BE2C (cell line): ENCODE measurements around the gene CAPZA2.

ENCODE experiments used
- DNase-seq: peaks from one replicate; pipeline ENCODE4 v3.0.0-alpha.2; 2020
- H3K27me3 ChIP-seq: fragments of 250-450 bp; sonication (Bioruptor Pico); 2 replicates; pipeline ENCODE4 v1.5.1; 2020; ENCODE audit warnings: mild to moderate bottlenecking
- H3K36me3 ChIP-seq: fragments of 250-450 bp; sonication (Bioruptor Pico); 2 replicates; pipeline ENCODE4 v1.5.1; 2020; ENCODE audit warnings: mild to moderate bottlenecking
- H3K4me1 ChIP-seq: fragments of 250-450 bp; sonication (Bioruptor Pico); 2 replicates; pipeline ENCODE4 v1.5.1; 2020
- H3K4me3 ChIP-seq: 2 replicates; pipeline ENCODE4 v1.5.1; 2011; ENCODE audit warnings: low read depth, low read length
- H3K9me3 ChIP-seq: fragments of 250-450 bp; sonication (Bioruptor Pico); 2 replicates; pipeline ENCODE4 v1.5.1; 2020
- TF ChIP-seq, protein P1 (sequence below): IDR thresholded peaks from 2 replicates; pipeline ENCODE4 v1.5.1; 2012; ENCODE audit warnings: mild to moderate bottlenecking, low read depth, low read length

Gene CAPZA2

DNA sequence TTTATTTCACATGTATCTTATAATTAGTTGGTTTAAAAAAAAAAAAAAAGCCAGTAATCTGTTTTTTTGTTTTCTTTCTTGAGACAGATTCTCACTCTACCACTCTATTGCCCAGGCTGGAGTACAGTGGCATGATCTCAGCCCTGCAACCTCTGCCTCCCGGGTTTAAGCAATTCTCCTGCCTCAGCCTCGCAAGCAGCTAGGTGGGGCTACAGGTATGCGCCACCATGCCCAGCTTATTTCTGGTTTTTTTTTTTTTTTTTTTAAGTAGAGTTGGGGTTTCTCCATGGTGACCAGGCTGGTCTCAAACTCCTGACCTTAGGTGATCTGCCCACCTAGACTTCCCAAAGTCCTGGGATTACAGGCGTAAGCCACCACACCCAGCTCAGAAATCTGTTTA lies 34.1 kb upstream of the CAPZA2 start:
- no peak for DNase-seq
- TF ChIP-seq, protein P1, sequence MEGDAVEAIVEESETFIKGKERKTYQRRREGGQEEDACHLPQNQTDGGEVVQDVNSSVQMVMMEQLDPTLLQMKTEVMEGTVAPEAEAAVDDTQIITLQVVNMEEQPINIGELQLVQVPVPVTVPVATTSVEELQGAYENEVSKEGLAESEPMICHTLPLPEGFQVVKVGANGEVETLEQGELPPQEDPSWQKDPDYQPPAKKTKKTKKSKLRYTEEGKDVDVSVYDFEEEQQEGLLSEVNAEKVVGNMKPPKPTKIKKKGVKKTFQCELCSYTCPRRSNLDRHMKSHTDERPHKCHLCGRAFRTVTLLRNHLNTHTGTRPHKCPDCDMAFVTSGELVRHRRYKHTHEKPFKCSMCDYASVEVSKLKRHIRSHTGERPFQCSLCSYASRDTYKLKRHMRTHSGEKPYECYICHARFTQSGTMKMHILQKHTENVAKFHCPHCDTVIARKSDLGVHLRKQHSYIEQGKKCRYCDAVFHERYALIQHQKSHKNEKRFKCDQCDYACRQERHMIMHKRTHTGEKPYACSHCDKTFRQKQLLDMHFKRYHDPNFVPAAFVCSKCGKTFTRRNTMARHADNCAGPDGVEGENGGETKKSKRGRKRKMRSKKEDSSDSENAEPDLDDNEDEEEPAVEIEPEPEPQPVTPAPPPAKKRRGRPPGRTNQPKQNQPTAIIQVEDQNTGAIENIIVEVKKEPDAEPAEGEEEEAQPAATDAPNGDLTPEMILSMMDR = no peak; the same call in 1 of the 2 replicates
- Histone ChIP-seq H3K9me3 (no peaks in the 10 kb centered on the region), H3K4me3 (no peak overlapping the region), H3K27me3 (peaks cover 9% of the 10 kb centered on the region; the same call in 1 of the 2 replicates), H3K36me3 (no peaks in the 10 kb centered on the region), H3K4me1 (no peaks in the 10 kb centered on the region)

- Histone ChIP-seq H3K36me3 (no peaks in the 10 kb centered on the region), H3K4me3 (no peak overlapping the region), H3K9me3 (no peaks in the 10 kb centered on the region), H3K4me1 (no peaks in the 10 kb centered on the region), H3K27me3 (peaks cover 6% of the 10 kb centered on the region; the same call in 1 of the 2 replicates)
- DNase-seq = no peak
- TF ChIP-seq, protein P1 = no peak
Observed at GRCh38 chr7:116829041-116829440, 33.3 kb upstream of the CAPZA2 start.

DNA sequence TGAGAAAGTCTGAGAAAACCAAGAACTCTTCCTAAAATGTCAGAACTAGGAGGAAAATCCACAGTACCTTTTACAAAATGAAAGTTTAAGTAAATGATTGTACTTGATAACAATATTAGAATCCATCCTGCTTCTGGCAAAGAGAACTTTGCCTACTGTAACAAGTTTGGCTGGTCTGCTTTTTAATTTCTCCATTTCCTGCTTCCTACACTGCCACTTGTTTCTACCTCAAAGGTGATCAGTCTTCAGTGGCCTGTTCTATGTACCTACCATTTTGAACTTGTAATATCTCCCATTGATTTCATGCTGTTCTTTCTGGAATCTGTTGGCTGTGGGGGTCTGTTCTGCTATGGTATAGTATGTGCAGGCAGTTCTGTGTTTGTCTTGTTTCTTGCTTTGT lies 32.9 kb upstream of the CAPZA2 start:
- Histone ChIP-seq H3K9me3 (no peaks in the 10 kb centered on the region), H3K36me3 (no peaks in the 10 kb centered on the region), H3K4me1 (no peaks in the 10 kb centered on the region), H3K27me3 (peaks cover 6% of the 10 kb centered on the region; the same call in 1 of the 2 replicates), H3K4me3 (no peak overlapping the region)
- TF ChIP-seq, protein P1 = no peak
- DNase-seq = no peak

GRCh38 chr7:116832692-116833091 lies 29.7 kb upstream of the CAPZA2 start:
- DNase-seq = no peak
- Histone ChIP-seq H3K4me1 (no peaks in the 10 kb centered on the region), H3K4me3 (no peak overlapping the region), H3K27me3 (peaks cover 10% of the 10 kb centered on the region; the same call in 1 of the 2 replicates), H3K36me3 (no peaks in the 10 kb centered on the region), H3K9me3 (no peaks in the 10 kb centered on the region)
- TF ChIP-seq, protein P1 = no peak

DNA sequence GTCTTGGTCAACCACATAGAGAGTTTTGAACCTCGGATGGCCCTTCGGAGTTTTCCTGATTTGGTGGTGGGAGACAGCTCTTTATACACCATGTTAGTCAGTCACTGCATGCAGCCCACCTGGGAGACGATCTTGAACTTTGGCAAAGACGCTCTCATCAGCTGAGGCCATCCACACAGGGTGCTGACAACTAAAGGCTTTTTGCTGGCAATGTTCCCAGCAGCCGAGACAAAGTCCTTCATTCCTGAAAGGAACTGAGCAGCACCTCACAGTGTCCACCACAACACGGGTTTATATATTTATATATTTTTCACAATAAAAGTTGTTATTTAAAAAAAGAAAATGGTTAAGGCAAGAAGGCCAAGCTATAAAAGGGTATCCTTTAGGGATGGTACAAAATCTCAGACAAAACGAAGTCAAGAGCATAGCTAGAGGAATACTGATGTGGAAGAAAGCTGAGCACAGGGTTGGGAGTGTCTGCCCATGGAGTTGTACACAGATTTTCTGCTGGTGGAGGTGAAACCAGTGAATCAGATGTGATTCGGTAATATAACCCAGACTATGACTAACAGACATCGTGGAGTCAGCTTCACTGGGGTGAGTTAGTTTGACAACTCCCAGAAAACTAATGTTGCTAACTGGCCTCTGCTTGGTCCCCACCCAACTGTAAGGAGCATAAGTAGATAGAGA lies 27.4 kb upstream of the CAPZA2 start:
- Histone ChIP-seq H3K4me3 (no peak overlapping the region), H3K9me3 (no peaks in the 10 kb centered on the region), H3K27me3 (peaks cover 20% of the 10 kb centered on the region), H3K4me1 (no peaks in the 10 kb centered on the region), H3K36me3 (no peaks in the 10 kb centered on the region)
- no peak for DNase-seq
- TF ChIP-seq, protein P1 = no peak

GRCh38 chr7:116836048-116836447 lies 26.3 kb upstream of the CAPZA2 start:
- Histone ChIP-seq H3K36me3 (no peaks in the 10 kb centered on the region), H3K4me3 (no peak overlapping the region), H3K4me1 (no peaks in the 10 kb centered on the region), H3K27me3 (peaks cover 26% of the 10 kb centered on the region), H3K9me3 (no peaks in the 10 kb centered on the region)
- no peak for DNase-seq
- TF ChIP-seq, protein P1 = no peak
